Osteocyte (in vitro differentiated cells): ENCODE measurements around the gene PPFIA2. TPM values are rescaled to one million over a fixed set of nuclear protein-coding genes. Genes with fewer than 3 reads are reported as not detected.

Experiments used
- DNase-seq: peaks from one replicate; pipeline ENCODE4 v3.0.0; 2021; ENCODE audit warnings: mixed read lengths; ENCODE audit not compliant: unreplicated experiment; ENCODE audit errors: extremely low spot score
- H3K27ac Mint-ChIP-seq: one replicate; pipeline ENCODE4 v1.8.0; 2021; ENCODE audit warnings: mild to moderate bottlenecking, mixed read lengths; ENCODE audit not compliant: unreplicated experiment
- H3K27me3 Mint-ChIP-seq: one replicate; pipeline ENCODE4 v1.8.0; 2021; ENCODE audit warnings: mixed read lengths; ENCODE audit not compliant: unreplicated experiment
- H3K36me3 Mint-ChIP-seq: one replicate; pipeline ENCODE4 v1.8.0; 2021; ENCODE audit warnings: mixed read lengths; ENCODE audit not compliant: unreplicated experiment
- H3K4me1 Mint-ChIP-seq: one replicate; pipeline ENCODE4 v1.8.0; 2021; ENCODE audit warnings: mixed read lengths; ENCODE audit not compliant: unreplicated experiment
- H3K4me3 Mint-ChIP-seq: one replicate; pipeline ENCODE4 v1.8.0; 2021; ENCODE audit warnings: mild to moderate bottlenecking, moderate library complexity, mixed read lengths; ENCODE audit not compliant: unreplicated experiment
- H3K9me3 Mint-ChIP-seq: one replicate; pipeline ENCODE4 v1.8.0; 2021; ENCODE audit warnings: mixed read lengths; ENCODE audit not compliant: unreplicated experiment
- CTCF ChIP-seq: fragments of 200-600 bp; sonication (generic); IDR thresholded peaks from 2 replicates; pipeline ENCODE4 v1.5.0; 2021; ENCODE audit warnings: antibody characterized with exemption, mild to moderate bottlenecking, moderate library complexity
- total RNA-seq: library from RNA; stranded (reverse); gene quantifications from 2 replicates; pipeline ENCODE4 v1.2.1, GENCODE V29; 2021

PPFIA2 gene
- total RNA-seq, 1 donor from 2014 or later: 0.67 TPM

DNA sequence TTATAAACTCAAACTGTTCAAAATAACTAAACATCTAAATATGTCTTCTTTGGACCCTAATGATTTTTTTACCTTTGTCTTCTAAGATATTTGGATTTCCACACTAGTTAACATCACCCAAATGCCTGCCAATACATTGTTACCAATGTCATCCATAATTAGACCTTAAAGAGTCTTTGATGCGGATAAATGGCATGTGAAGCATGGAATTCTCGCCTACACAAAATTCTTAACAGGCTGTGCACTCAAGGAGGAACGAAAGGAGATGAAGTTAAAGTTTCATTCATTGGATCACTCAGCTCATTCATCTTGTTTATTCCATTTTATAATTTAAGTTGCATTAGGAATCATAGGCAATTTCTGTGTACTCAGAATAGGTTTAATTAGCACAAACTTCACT lies 461.5 kb downstream of the PPFIA2 start:
- no peak for DNase-seq
- peaks cover 6% of the 10 kb centered on the region for H3K9me3 Mint-ChIP-seq

GRCh38 chr12:81296556-81297305 lies 462.4 kb downstream of the PPFIA2 start:
- no peak for DNase-seq
- Mint-ChIP-seq H3K27me3 (peaks cover 2% of the 10 kb centered on the region), H3K4me3 (no peak overlapping the region)

More for the DNA sequence above, 461.5 kb downstream of the PPFIA2 start:
- TF ChIP-seq CTCF: no peak
- Mint-ChIP-seq H3K27me3 (peaks cover 2% of the 10 kb centered on the region), H3K4me1 (peaks cover 4% of the 10 kb centered on the region), H3K36me3 (no peaks in the 10 kb centered on the region), H3K27ac (no peak overlapping the region), H3K4me3 (no peak overlapping the region)

GRCh38 chr12:81295251-81295650 lies 463.9 kb downstream of the PPFIA2 start:
- Mint-ChIP-seq H3K4me3 (no peak overlapping the region), H3K4me1 (peaks cover 4% of the 10 kb centered on the region), H3K9me3 (peaks cover 6% of the 10 kb centered on the region), H3K27me3 (peaks cover 7% of the 10 kb centered on the region), H3K27ac (no peak overlapping the region), H3K36me3 (no peaks in the 10 kb centered on the region)
- TF ChIP-seq CTCF: no peak
- DNase-seq: no peak

More at GRCh38 chr12:81296556-81297305, 462.4 kb downstream of the PPFIA2 start:
- TF ChIP-seq CTCF: no peak
- H3K4me1 Mint-ChIP-seq: peaks cover 4% of the 10 kb centered on the region
- H3K9me3 Mint-ChIP-seq: peaks cover 6% of the 10 kb centered on the region
- no peaks in the 10 kb centered on the region for H3K36me3 Mint-ChIP-seq
- no peak overlapping the region for H3K27ac Mint-ChIP-seq

GRCh38 chr12:81294325-81295190 lies 464.6 kb downstream of the PPFIA2 start:
- Mint-ChIP-seq H3K4me3 (no peak overlapping the region), H3K4me1 (peaks cover 4% of the 10 kb centered on the region), H3K9me3 (peaks cover 6% of the 10 kb centered on the region), H3K27me3 (peaks cover 10% of the 10 kb centered on the region), H3K27ac (no peak overlapping the region), H3K36me3 (no peaks in the 10 kb centered on the region)
- DNase-seq: no peak
- no peak for TF ChIP-seq CTCF

GRCh38 chr12:81288651-81289050 lies 470.5 kb downstream of the PPFIA2 start:
- peaks cover 2% of the 10 kb centered on the region for H3K4me1 Mint-ChIP-seq
- no peak overlapping the region for H3K4me3 Mint-ChIP-seq
- peaks cover 4% of the 10 kb centered on the region for H3K9me3 Mint-ChIP-seq
- H3K36me3 Mint-ChIP-seq: no peaks in the 10 kb centered on the region
- no peak overlapping the region for H3K27ac Mint-ChIP-seq
- no peak for TF ChIP-seq CTCF
- H3K27me3 Mint-ChIP-seq: peaks cover 22% of the 10 kb centered on the region
- DNase-seq: no peak
